Prostate gland (tissue), 2 donors: ENCODE measurements around the gene TP53I11. TPM values are rescaled to one million over a fixed set of nuclear protein-coding genes. Genes with fewer than 3 reads are reported as not detected.

Experiments
- DNase-seq: peaks from one replicate; pipeline ENCODE4 v3.0.0-alpha.2; 2019; ENCODE audit warnings: low spot score
- H3K27ac ChIP-seq, 2 donors: fragments of 200-600 bp; sonication (generic); 2 replicates each; pipeline ENCODE4 v1.5.1; 2017 to 2019
- H3K27me3 ChIP-seq: fragments of 200-600 bp; sonication (generic); replicated peaks from 2 replicates; pipeline ENCODE4 v1.5.1; 2019; ENCODE audit not compliant: insufficient read depth
- H3K36me3 ChIP-seq, 2 donors: fragments of 200-600 bp; sonication (generic); 1 replicate in 1 of 2; 2 replicates in 1 of 2; pipeline versions ENCODE4 v1.5.1 to v1.8.1; 2017 to 2019
- H3K4me1 ChIP-seq: fragments of 200-600 bp; sonication (generic); replicated peaks from 2 replicates; pipeline ENCODE4 v1.5.1; 2019
- H3K4me3 ChIP-seq, 2 donors: fragments of 200-600 bp; sonication (generic); 2 replicates each; pipeline ENCODE4 v1.5.1; 2017 to 2019
- H3K9me3 ChIP-seq: fragments of 200-600 bp; sonication (generic); 2 replicates; pipeline ENCODE4 v1.5.1; 2017
- POLR2A ChIP-seq: fragments of 450-650 bp; IDR thresholded peaks from one replicate; pipeline ENCODE4 v1.6.1; 2016; ENCODE audit warnings: antibody characterized with exemption, mild to moderate bottlenecking
- POLR2AphosphoS5 ChIP-seq: sonication (generic); formaldehyde crosslinking; IDR thresholded peaks from one replicate; pipeline ENCODE4 v1.6.1; 2017; ENCODE audit warnings: antibody characterized with exemption
- WGBS: methylation state at CpG from one replicate; pipeline ENCODE4 v1.1.5; 2018; 5-methylcytosine and 5-hydroxymethylcytosine counted together
- intact Hi-C: fragments of 100-400 bp; cut with DNase I; formaldehyde crosslinking; loops from one replicate; pipeline ENCODE4 v1.14.2; 2022
- total RNA-seq, 2 donors: library from RNA; depleted of rRNA; stranded (reverse); fragments of >200 nt; gene quantifications; one replicate each; pipeline ENCODE4 v1.1.0, GENCODE V29; 2016
- TF ChIP-seq, protein P1 (sequence below), 4 experiments: fragments of 200-600 bp in 2 of 4; fragments of 450-650 bp in 2 of 4; sonication (generic) in 2 of 4; IDR thresholded peaks; 1 replicate in 3 of 4; 2 replicates in 1 of 4; pipeline ENCODE4 v1.5.1; 2016 to 2019; ENCODE audit warnings: antibody characterized with exemption in 4 of 4, mild to moderate bottlenecking in 2 of 4, moderate library complexity in 2 of 4

TP53I11 gene
- total RNA-seq, 2 donors from 2014 or later = 72.0 to 115 TPM

DNA sequence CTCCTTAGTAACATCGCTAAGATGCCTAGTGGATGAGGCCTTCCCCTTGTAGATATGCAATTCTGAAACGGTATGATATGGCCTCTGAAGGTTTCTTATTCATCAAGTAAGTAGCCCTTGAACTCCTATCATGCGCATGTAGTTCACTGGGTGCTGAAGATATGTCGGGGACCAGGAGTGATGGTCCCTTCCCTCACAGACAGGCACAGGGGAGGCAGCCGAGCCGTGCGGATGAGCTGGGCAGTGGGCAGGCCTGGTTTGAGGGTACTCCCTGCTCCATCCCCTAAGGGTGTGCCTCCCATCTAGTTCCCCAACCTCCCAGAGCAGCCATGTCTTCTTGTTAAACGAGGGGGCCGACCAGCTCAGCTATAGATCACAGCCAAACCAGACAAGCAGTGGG, 40.1 kb downstream of the TP53I11 start:
- 99% methylated on average over 7 of the region's 9 CpGs for WGBS
- H3K9me3 ChIP-seq = no peaks in the 10 kb centered on the region
- intact Hi-C loops = no loop called here
- no peaks in the 10 kb centered on the region for H3K36me3 ChIP-seq
- TF ChIP-seq POLR2AphosphoS5 (no peak), POLR2A (no peak)
- TF ChIP-seq, protein P1, sequence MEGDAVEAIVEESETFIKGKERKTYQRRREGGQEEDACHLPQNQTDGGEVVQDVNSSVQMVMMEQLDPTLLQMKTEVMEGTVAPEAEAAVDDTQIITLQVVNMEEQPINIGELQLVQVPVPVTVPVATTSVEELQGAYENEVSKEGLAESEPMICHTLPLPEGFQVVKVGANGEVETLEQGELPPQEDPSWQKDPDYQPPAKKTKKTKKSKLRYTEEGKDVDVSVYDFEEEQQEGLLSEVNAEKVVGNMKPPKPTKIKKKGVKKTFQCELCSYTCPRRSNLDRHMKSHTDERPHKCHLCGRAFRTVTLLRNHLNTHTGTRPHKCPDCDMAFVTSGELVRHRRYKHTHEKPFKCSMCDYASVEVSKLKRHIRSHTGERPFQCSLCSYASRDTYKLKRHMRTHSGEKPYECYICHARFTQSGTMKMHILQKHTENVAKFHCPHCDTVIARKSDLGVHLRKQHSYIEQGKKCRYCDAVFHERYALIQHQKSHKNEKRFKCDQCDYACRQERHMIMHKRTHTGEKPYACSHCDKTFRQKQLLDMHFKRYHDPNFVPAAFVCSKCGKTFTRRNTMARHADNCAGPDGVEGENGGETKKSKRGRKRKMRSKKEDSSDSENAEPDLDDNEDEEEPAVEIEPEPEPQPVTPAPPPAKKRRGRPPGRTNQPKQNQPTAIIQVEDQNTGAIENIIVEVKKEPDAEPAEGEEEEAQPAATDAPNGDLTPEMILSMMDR (IDR thresholded peaks at IDR 0.05) = no peak
- no peak overlapping the region for H3K4me3 ChIP-seq
- DNase-seq = no peak
- H3K27ac ChIP-seq = no peak overlapping the region
- no peaks in the 10 kb centered on the region for H3K27me3 ChIP-seq
- no peaks in the 10 kb centered on the region for H3K4me1 ChIP-seq

DNA sequence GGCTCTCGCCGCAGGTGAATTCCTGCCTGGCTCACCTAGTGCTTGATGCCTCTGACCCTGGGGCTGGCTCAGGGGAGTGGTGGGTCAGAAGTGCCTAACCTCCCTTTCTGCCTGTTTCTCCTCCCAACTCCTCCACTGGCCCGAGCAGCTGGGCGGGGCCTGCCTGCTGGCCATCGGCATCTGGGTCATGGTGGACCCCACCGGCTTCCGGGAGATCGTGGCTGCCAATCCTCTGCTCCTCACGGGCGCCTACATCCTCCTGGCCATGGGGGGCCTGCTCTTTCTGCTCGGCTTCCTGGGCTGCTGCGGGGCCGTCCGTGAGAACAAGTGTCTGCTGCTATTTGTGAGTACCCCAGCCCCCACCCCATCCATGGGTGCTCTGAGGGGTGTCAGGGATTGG, 41.1 kb downstream of the TP53I11 start:
- no peaks in the 10 kb centered on the region for H3K4me1 ChIP-seq
- 92% methylated on average over 13 of the region's 14 CpGs for WGBS
- no peak overlapping the region for H3K27ac ChIP-seq
- no peak overlapping the region for H3K4me3 ChIP-seq
- H3K27me3 ChIP-seq = no peaks in the 10 kb centered on the region
- intact Hi-C loops = no loop called here
- H3K9me3 ChIP-seq = no peaks in the 10 kb centered on the region
- H3K36me3 ChIP-seq = no peaks in the 10 kb centered on the region
- no peak for TF ChIP-seq POLR2A
- TF ChIP-seq POLR2AphosphoS5 = no peak
- TF ChIP-seq, protein P1 (IDR thresholded peaks at IDR 0.05) = no peak
- no peak for DNase-seq

- H3K4me1 ChIP-seq = no peaks in the 10 kb centered on the region
- H3K27ac ChIP-seq = no peak overlapping the region
- intact Hi-C loops = no loop called here
- no peak overlapping the region for H3K4me3 ChIP-seq
- H3K27me3 ChIP-seq = no peaks in the 10 kb centered on the region
- WGBS = 69% methylated on average over 5 of the region's 5 CpGs
- TF ChIP-seq, protein P1 (IDR thresholded peaks at IDR 0.05) = no peak
- TF ChIP-seq POLR2A (no peak), POLR2AphosphoS5 (no peak)
- no peaks in the 10 kb centered on the region for H3K36me3 ChIP-seq
- no peak for DNase-seq
- H3K9me3 ChIP-seq = no peaks in the 10 kb centered on the region
These were observed 44.0 kb downstream of the TP53I11 start for GRCh38 chr11:44906649-44907048.

DNA sequence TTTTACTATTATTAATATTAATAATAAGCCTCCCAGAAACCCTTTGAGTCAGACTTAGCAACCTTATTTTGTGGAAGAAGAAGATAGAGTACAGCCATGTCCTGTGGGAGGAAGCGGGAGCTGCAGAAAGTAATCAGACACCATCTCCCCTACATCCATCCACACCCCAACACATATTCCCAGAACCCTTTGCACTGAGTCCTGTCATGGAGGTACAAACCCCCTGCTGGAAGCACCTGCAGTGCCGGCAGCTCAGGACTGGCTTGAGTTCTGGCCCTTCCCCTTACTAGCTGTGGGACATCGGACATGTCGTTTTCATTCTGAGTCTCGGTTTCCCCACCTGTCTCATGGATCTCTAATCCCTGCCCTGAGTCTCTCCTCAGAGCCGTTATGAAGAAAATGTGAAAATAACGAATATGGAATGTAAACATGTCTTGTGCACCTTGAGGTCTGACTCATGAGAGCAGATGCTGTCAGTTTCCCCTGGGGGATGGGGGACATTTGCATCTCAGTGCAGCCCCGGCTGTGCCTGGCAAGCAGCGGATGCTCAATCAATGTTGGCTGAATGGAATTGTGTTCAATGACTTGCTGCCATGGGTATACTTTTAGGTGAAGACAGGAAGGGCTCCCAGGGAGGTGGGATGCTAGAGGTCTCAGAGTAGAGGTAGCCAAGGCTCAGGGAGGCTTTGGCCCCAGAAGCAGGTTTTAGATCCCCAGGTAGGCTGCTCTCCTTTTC, 45.4 kb downstream of the TP53I11 start:
- H3K27ac ChIP-seq = no peak overlapping the region
- TF ChIP-seq, protein P1 (IDR thresholded peaks at IDR 0.05) = no peak
- no peak for TF ChIP-seq POLR2A
- TF ChIP-seq POLR2AphosphoS5 = no peak
- H3K36me3 ChIP-seq = no peaks in the 10 kb centered on the region
- WGBS = 81% methylated on average over 9 of the region's 9 CpGs
- DNase-seq = no peak
- no peaks in the 10 kb centered on the region for H3K4me1 ChIP-seq
- H3K9me3 ChIP-seq = no peaks in the 10 kb centered on the region
- no peaks in the 10 kb centered on the region for H3K27me3 ChIP-seq
- H3K4me3 ChIP-seq = no peak overlapping the region
- intact Hi-C loops = loop anchor here (2.0 kb wide), 1 partner anchor 348 kb away; no protein-coding TSS in a partner anchor
